Lung microvascular endothelial cell (primary cell): ENCODE results near the gene PTPRN2. TPM values are rescaled to one million over a fixed set of nuclear protein-coding genes. Genes with fewer than 3 reads are reported as not detected.
A peak's percentile ranks its signal among the peaks of the same experiment; 100 is the strongest.
"Not testable (repeated sequence)": the region's sequence is repeated elsewhere in the genome, so short reads cannot be mapped to it uniquely, and the experiment has no call there.

Source experiments
- DNase-seq, 2 donors: peaks; one replicate each; pipeline versions ENCODE4 v3.0.0 to v3.0.0-alpha.2; 2010; ENCODE audit warnings: low read depth in 2 of 2
- total RNA-seq: library from RNA; depleted of rRNA; stranded (reverse); fragments of >200 nt; gene quantifications from 2 replicates; pipeline ENCODE4 v1.2.1, GENCODE V29; 2014

PTPRN2 gene
- total RNA-seq, 1 donor from 2014 or later, result 4.6 TPM

GRCh38 chr7:158518980-158519632, 68.5 kb downstream of the PTPRN2 start:
- DNase-seq, result no peak

- DNase-seq, result no peak
These were observed 70.1 kb downstream of the PTPRN2 start for GRCh38 chr7:158517571-158517970.

- no peak for DNase-seq
These were observed 70.6 kb downstream of the PTPRN2 start for GRCh38 chr7:158517072-158517471.

- no peak for DNase-seq
These were observed 71.1 kb downstream of the PTPRN2 start for GRCh38 chr7:158516524-158516923.

DNA sequence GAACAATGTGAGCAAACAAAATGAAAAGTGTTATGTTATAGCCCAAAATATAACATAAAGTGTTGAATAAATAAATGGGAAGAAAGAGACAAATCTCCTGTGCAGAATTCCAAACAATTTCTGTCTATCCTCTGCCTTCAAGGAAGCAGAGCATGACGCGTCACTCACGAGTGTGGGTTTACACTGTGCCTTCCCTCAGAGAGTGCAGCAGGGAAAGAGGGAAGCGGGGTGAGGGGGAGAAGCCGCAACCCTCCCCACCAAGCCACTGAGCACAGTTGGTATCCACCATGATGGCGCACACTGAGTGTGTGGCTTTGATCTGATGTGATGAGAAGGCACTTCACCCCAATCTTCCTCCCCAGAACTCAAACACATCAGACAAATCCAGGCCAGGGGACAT, 74.8 kb downstream of the PTPRN2 start:
- no peak for DNase-seq

GRCh38 chr7:158512042-158512441, 75.6 kb downstream of the PTPRN2 start:
- DNase-seq, result no peak

DNA sequence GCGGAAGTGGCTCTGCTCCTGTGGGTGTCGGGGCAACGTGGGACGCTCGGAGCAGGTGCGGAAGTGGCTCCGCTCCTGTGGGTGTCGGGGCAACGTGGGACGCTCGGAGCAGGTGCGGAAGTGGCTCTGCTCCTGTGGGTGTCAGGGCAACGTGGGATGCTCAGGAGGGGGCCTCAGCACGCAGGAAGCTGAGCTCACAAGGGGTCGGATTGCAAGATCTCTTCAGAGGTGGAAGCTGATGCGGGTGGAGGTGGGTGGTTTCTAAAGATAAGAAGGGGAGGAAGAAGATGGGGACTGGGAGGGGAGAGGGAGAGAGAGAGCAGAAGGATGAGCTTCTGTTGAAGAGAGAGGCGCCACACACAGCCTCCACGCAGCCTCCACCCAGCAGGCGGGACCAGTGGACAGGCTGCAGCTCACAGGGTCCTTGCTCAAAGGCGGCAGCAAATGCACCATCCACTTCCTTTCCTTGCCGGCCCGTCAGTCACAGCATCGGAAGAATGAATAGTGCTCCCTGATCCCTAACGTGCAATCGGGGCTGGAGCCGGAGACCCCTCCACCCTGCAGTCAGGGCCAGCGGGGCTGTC, 78.7 kb downstream of the PTPRN2 start:
- DNase-seq, result no peak

- DNase-seq, result not testable (repeated sequence)
These were observed 79.3 kb downstream of the PTPRN2 start for GRCh38 chr7:158508321-158508720.

- DNase-seq, result no peak
These were observed 79.7 kb downstream of the PTPRN2 start for GRCh38 chr7:158507917-158508316.

GRCh38 chr7:158507175-158507574, 80.4 kb downstream of the PTPRN2 start:
- DNase-seq, result not testable (repeated sequence)

DNA sequence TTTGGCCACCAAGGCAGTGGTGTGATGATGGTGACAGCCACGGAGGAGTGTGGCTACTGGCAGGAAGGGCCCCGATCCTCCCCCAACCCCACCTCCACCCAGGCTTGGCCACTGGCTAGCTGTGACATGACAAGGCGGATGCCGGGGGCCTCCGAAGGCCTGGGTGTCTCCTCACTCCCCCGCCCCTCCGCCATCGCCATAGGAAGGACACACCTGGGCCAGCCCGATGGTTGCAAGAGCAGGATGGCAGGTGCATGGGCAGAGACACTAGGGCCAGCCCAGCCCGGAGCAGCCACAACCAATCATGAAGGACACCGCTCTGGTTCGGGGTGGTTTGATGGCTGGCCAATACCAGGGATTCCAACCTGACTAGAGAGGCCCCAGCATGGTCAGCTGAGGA, 81.0 kb downstream of the PTPRN2 start:
- DNase-seq, result no peak

- no peak for DNase-seq
These were observed 81.9 kb downstream of the PTPRN2 start for GRCh38 chr7:158505683-158506082.

DNA sequence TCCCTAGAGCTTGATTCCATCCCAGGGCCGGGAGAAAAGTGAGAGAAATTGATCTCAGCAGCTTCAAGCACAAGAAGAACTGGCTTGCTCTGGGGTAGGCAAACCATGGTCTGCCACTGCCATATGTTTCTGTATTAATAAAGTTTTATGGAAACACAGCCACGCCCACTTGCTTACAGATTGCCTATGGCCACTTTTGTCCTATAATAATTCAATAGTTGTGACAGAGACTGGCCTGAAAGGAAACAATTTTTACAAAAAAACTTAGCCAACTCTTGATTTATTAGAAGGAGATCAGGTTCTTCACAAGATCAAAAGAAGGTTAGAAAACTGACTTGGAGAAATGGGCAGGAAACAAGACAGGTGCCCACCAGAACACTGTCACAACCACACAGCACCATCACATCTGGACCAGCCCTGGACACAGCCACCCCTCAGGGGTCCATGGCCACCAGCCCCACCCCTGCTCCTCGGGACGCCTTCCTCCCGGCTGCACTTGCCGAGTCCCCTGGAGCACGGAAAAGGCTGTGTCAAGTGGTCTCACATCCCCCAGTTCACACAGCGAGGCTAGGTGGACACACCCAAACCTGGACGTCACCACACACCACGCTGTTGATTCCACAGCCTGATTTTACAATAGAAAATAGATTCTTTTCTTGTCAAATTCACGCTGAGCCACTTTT, 85.4 kb downstream of the PTPRN2 start:
- DNase-seq, result no peak

GRCh38 chr7:158501393-158502067, 86.1 kb downstream of the PTPRN2 start:
- DNase-seq, result no peak

DNA sequence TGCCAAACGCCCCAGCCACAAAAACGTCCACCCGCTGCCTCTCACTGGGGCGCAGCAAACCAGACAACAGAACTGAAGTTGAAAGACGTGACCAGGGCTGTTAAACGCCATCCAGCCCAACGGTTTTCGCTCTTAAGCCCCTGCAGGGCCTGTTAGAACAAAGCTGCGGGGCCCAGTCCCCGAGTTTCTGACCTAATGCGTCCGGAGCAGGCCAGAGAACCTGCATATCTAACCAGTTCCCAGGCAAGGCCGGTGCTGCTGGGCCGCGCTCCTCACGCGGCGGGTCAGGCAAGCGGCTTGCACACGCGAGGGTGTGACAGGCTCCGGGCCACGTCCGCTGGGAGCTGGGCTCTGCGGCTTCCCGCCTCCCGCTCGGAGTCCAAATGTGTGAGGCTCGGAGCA, 87.0 kb downstream of the PTPRN2 start:
- no peak for DNase-seq

DNA sequence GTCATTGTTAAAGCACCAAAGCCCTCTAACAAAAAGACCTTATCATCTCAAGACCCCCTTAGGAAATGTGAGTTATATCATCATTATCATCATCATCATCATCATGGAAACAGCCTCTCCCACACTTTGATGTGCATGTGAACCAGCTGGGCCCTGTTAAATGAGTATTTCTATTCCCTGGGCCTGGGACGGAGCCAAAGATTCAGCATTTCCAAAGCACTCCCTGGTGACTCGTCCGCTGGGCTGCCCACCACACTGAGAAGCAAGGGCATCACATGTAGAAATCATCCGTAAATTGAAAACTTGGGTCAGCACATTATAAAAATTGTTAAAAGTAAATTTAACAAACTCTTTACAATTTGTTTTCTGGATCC, 88.6 kb downstream of the PTPRN2 start:
- no peak for DNase-seq

DNA sequence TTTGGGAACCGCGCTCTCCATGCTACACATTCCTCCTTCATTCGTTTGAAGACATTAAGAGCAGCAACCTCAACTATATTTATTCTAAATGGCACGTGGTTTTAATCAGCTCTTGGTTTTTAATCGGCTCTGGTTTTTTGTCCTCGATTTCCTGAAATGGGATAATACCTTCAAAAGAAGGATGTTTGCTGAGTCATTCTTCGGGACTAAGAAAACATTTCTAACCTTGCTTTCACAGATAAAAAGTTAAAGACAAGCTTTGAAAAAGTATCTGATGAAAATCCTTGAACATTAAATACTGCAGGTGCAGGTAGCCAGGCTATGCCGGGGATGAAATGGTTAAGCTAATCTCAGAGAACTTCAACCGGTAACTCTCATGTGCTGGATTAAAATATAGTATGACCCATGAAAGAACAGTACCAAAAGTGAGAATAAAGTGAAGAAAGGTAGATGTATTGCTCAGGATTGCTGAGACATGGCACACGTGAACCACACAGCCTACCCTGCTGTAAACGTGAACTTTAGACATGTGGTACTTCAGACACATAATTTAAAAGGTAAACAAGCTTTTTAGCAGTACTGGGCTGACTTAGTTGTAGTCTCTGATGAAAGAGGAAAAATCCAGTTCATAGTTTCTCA, 89.1 kb downstream of the PTPRN2 start:
- DNase-seq, result no peak

GRCh38 chr7:158497627-158498026, 90.0 kb downstream of the PTPRN2 start:
- no peak for DNase-seq

GRCh38 chr7:158495786-158496185, 91.8 kb downstream of the PTPRN2 start:
- DNase-seq, result peak in 1 of 2 donors; percentile 1

DNA sequence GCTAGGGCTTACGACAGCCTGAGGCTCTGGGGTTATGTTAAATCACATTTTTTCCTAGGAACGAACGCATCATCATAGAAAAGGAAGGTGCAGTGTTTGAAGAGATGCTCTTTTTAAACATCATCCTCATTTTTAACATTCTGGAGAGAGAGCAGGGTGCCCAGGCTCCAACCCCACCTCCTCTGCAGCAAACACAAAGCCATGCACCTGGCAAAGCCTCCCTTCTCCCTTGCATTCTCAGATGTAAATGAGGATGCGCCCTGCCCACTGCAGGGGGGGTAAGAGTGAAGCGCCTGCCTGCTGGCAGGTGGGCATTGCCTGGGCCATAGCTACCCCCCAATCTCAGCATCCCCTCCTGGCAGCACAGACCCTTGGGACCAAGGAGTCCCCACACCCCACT, 92.4 kb downstream of the PTPRN2 start:
- DNase-seq, result no peak

GRCh38 chr7:158494643-158495042, 93.0 kb downstream of the PTPRN2 start:
- DNase-seq, result no peak

DNA sequence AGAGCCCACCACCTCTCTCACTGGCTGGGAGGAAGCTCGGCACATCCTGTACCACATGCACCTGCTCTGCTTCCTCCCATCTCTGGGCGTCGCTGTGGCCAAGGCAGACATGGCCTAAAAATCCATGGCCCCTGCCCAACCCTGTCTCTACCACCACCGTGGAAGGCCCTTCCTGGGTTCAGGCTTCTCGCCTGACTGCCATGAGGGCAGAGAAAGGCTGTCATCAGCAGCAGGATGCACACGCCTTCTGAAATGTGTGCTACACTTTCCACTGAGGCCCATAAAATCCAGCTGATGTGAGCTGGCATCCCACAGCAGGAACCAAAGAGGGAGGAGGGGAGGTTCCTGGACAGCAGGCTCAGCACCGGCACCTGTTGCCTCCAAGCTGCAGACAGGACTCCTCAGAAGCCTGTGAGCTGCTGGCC, 93.4 kb downstream of the PTPRN2 start:
- DNase-seq, result no peak
